Measurements from ENCODE around the gene CSNK2A1. TPM values are rescaled to one million over a fixed set of nuclear protein-coding genes. Genes with fewer than 3 reads are reported as not detected.
A peak's percentile ranks its signal among the peaks of the same experiment; 100 is the strongest.
"Not testable (repeated sequence)": the region's sequence is repeated elsewhere in the genome, so short reads cannot be mapped to it uniquely, and the experiment has no call there.

Gene CSNK2A1
- polyA plus RNA-seq, 1 experiment = 71.5 TPM

DNA sequence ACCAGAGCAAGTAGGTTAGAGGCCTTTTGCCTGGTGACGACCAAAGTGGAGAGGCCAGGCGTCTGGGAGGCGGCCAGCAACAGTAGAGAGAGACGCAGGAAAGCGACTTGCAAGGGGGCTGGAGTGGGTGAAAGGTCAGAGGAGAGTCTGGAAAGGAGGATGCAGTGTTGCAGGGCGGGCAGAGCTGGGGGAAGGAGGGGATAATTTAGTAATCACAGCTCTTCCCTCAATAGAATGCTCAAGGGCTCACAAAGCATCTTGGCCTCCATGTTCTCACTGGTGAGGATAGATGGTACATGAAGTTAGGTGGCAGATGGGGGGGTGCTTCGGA lies 41.3 kb upstream of the CSNK2A1 start:
- ChIA-PET CTCF (no interaction called here), POLR2A (no interaction called here)
- TF ChIP-seq, protein P1, sequence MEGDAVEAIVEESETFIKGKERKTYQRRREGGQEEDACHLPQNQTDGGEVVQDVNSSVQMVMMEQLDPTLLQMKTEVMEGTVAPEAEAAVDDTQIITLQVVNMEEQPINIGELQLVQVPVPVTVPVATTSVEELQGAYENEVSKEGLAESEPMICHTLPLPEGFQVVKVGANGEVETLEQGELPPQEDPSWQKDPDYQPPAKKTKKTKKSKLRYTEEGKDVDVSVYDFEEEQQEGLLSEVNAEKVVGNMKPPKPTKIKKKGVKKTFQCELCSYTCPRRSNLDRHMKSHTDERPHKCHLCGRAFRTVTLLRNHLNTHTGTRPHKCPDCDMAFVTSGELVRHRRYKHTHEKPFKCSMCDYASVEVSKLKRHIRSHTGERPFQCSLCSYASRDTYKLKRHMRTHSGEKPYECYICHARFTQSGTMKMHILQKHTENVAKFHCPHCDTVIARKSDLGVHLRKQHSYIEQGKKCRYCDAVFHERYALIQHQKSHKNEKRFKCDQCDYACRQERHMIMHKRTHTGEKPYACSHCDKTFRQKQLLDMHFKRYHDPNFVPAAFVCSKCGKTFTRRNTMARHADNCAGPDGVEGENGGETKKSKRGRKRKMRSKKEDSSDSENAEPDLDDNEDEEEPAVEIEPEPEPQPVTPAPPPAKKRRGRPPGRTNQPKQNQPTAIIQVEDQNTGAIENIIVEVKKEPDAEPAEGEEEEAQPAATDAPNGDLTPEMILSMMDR (IDR thresholded peaks at IDR 0.05; ENCODE audit: insufficient read depth, low read depth, low read length) = no peak
- Histone ChIP-seq H3K4me3 (ENCODE audit: low read depth, low read length) (no peak overlapping the region), H3K36me3 (ENCODE audit: control insufficient read depth, insufficient read depth, low read length) (no peaks in the 10 kb centered on the region), H3K27me3 (ENCODE audit: control insufficient read depth, insufficient read depth, low read length) (peaks cover 1% of the 10 kb centered on the region; the same call in 1 of the 2 replicates)
- DNase-seq (ENCODE audit: low read depth) = no peak

DNA sequence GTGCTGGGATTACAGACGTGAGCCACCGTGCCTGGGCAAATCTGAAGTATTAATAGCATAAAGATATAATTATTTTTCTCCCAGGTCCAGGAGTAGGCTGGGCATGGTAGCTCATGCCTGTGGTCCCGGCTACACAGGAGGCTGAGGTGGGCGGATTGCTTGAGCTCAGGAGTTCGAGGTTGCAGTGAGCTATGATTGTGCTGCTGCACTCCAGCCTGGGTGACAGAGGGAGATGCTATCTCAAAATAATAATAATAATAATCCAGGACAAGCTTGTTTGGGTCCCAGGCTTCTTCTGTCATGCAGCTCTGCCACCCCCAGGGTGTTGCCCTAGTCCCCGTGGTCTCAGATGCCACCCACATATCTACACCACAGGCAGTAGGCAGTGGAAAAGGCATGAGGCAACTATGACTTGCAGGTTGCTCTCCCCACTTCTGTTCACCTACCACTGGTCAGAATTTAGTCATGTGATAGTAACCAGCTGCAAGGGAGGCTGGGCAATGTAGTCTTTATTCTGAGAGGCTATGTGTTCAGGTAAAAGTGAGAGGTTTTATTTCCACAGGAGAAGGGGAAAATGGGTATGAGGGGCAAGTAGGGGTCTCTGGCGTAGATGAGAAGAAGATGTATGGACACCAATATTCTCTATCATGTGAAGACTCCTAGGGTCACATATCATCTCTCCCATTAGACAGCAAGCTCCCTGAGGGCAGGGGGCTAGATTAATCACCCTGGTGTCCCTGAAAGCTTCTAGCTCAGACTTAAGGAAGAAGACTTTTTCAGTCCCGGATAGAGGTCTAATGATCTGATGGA lies 40.8 kb upstream of the CSNK2A1 start:
- H3K27me3 ChIP-seq (ENCODE audit: control insufficient read depth, insufficient read depth, low read length) = 0 out of 2 replicates have a peak, but pooled peaks cover 1% of the 10 kb centered on the region
- no peak for DNase-seq (ENCODE audit: low read depth)
- POLR2A ChIA-PET = no interaction called here
- H3K36me3 ChIP-seq (ENCODE audit: control insufficient read depth, insufficient read depth, low read length) = no peaks in the 10 kb centered on the region
- TF ChIP-seq, protein P1 (IDR thresholded peaks at IDR 0.05; ENCODE audit: insufficient read depth, low read depth, low read length) = no peak
- CTCF ChIA-PET = interaction anchor here (1.1 kb wide), 2 partner anchors 22 to 61 kb away, joined by 3 to 4 read pairs; no protein-coding TSS in a partner anchor
- no peak overlapping the region for H3K4me3 ChIP-seq (ENCODE audit: low read depth, low read length)

DNA sequence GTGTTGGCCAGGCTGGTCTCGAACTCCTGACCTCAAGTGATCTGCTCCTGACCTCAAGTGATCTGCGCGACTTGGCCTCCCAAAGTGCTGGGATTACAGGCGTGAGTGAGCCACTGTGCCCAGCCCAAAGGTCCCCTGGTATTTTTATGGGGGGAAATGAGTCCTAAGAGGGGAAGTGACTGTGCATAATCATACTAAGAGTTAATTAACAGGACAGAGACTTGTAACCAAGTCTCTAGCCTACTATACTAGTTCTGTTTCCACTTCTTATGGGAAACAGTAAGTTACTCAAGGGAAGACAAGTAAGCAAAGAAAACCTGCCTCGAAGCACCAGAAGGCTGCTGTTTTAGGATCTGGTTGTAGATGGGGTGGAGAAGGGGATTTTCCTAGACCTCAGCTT lies 38.6 kb upstream of the CSNK2A1 start:
- no peak for DNase-seq (ENCODE audit: low read depth)
- Histone ChIP-seq H3K27me3 (ENCODE audit: control insufficient read depth, insufficient read depth, low read length) (no peaks in the 10 kb centered on the region; the same call in 1 of the 2 replicates), H3K4me3 (ENCODE audit: low read depth, low read length) (no peak overlapping the region), H3K36me3 (ENCODE audit: control insufficient read depth, insufficient read depth, low read length) (no peaks in the 10 kb centered on the region)
- POLR2A ChIA-PET = no interaction called here
- TF ChIP-seq, protein P1 (IDR thresholded peaks at IDR 0.05; ENCODE audit: insufficient read depth, low read depth, low read length) = no peak
- CTCF ChIA-PET = no interaction called here

DNA sequence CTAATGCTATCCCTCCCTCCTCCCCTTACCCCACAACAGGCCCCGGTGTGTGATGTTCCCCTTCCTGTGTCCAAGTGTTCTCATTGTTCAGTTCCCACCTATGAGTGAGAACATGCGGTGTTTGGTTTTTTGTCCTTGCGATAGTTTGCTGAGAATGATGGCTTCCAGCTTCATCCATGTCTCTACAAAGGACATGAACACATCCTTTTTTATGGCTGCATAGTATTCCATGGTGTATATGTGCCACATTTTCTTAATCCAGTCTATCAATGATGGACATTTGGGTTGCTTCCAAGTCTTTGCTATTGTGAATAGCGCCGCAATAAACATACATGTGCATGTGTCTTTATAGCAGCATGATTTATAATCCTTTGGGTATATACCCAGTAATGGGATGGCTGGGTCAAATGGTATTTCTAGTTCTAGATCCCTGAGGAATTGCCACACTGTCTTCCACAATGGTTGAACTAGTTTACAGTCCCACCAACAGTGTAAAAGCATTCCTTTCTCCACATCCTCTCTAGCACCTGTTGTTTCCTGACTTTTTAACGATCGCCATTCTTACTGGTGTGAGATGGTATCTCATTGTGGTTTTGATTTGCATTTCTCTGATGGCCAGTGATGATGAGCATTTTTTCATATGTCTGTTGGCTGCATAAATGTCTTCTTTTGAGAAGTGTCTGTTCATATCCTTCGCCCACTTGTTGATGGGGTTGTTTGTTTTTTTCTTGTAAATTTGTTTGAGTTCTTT lies 35.5 kb upstream of the CSNK2A1 start:
- H3K4me3 ChIP-seq (ENCODE audit: low read depth, low read length); H3K36me3 ChIP-seq (ENCODE audit: control insufficient read depth, insufficient read depth, low read length); H3K27me3 ChIP-seq (ENCODE audit: control insufficient read depth, insufficient read depth, low read length); POLR2A ChIA-PET; DNase-seq (ENCODE audit: low read depth): not testable (repeated sequence)
- CTCF ChIA-PET = interaction anchor here (1.4 kb wide), 1 partner anchor 160 kb away, joined by 4 read pairs; no protein-coding TSS in a partner anchor

DNA sequence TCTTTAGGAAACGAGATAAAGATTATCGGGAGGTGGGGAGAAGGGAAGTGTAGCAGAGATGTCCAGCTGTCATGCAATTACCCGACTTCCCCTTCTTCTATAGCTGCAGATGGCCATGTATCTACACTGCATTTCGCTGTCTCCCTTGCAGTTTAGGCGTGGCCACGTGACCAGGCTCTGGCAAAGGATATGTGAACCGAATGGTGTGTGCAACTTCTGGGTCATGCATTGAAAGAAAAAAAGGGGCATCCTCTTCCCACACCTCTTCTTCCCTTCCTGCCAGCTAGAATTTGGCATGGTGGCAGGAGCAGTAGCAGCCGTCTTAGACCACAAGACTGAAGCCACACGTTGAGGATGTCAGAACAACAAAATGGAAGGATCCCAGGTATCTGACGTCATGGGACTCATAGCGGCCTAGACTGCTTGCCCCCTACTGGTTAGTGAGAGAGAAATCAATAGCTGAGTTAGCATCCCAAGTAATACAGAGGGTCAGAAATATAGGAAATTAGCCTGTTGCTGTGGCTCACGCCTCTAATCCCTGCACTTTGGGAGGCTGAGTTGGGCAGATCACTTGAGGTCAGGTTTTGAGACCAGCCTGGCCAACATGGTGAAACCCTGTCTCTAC lies 33.7 kb upstream of the CSNK2A1 start:
- POLR2A ChIA-PET = no interaction called here
- no peak for DNase-seq (ENCODE audit: low read depth)
- TF ChIP-seq, protein P1 (IDR thresholded peaks at IDR 0.05; ENCODE audit: insufficient read depth, low read depth, low read length) = 0 out of 2 replicates have a peak, but pooled peaks have one; percentile 26
- Histone ChIP-seq H3K4me3 (ENCODE audit: low read depth, low read length) (no peak overlapping the region), H3K27me3 (ENCODE audit: control insufficient read depth, insufficient read depth, low read length) (peaks cover 17% of the 10 kb centered on the region), H3K36me3 (ENCODE audit: control insufficient read depth, insufficient read depth, low read length) (no peaks in the 10 kb centered on the region)
- CTCF ChIA-PET = interaction anchor here (0.9 to 1.4 kb wide), 4 partner anchors 9 to 63 kb away, joined by 3 read pairs; no protein-coding TSS in a partner anchor
